T-helper 17 cell (primary cell): ENCODE data around the gene SPCS3. TPM values are rescaled to one million over a fixed set of nuclear protein-coding genes. Genes with fewer than 3 reads are reported as not detected.
"Not testable (repeated sequence)": the region's sequence is repeated elsewhere in the genome, so short reads cannot be mapped to it uniquely, and the experiment has no call there.

ENCODE experiments used
- ATAC-seq: fragments of 150-1000 bp; cut with Tn5 transposase; 2 replicates; pipeline ENCODE4 v1.10.0; 2021; ENCODE audit warnings: mild to moderate bottlenecking, moderate library complexity
- DNase-seq, 3 donors: peaks; one replicate each; pipeline versions ENCODE4 v3.0.0 to v3.0.0-alpha.2; 2020 to 2021
- H3K9me3 ChIP-seq: one replicate; pipeline ENCODE4 v1.7.0; 2013; ENCODE audit warnings: low read length, mild to moderate bottlenecking; ENCODE audit not compliant: control insufficient read depth, poor library complexity, severe bottlenecking
- H3K27ac Mint-ChIP-seq: one replicate; pipeline ENCODE4 v1.8.0; 2022; ENCODE audit warnings: mild to moderate bottlenecking, moderate library complexity, mixed read lengths
- H3K27me3 Mint-ChIP-seq: one replicate; pipeline ENCODE4 v1.8.0; 2022; ENCODE audit warnings: mixed read lengths
- H3K36me3 Mint-ChIP-seq: one replicate; pipeline ENCODE4 v1.8.0; 2022; ENCODE audit warnings: low read depth, mixed read lengths
- H3K4me1 Mint-ChIP-seq: one replicate; pipeline ENCODE4 v1.8.0; 2022; ENCODE audit warnings: mild to moderate bottlenecking, mixed read lengths
- H3K4me3 Mint-ChIP-seq: one replicate; pipeline ENCODE4 v1.8.0; 2022; ENCODE audit warnings: mild to moderate bottlenecking, moderate library complexity, mixed read lengths
- total RNA-seq, 4 donors: library from RNA in 2 of 4; stranded (reverse) in 2 of 4; gene quantifications; one replicate each; pipeline ENCODE4 v1.2.3 and lab custom pipeline; 2022 to 2026

The SPCS3 gene
- 100 to 1,000 TPM; 158 to 162 TPM for total RNA-seq
- 228 to 285 reads per million in 2 donors for total RNA-seq (lab: John Stamatoyannopoulos, UW)

GRCh38 chr4:176319704-176320339, at the start of gene SPCS3:
Gene SPCS3 (plus strand): TSS chr4:176319966. CDS start chr4:176320077, 111 bp downstream.
- ATAC-seq (peak; percentile 90), DNase-seq (peak; percentile 93 to 97 (median 95))
- H3K4me1 Mint-ChIP-seq, result peaks cover 30% of the 10 kb centered on the region

GRCh38 chr4:176270669-176271068, 49.1 kb upstream of the SPCS3 start:
- ATAC-seq, result no peak
- no peaks in the 10 kb centered on the region for H3K4me1 Mint-ChIP-seq
- H3K27ac Mint-ChIP-seq, result no peak overlapping the region
- no peak for DNase-seq
- no peaks in the 10 kb centered on the region for H3K36me3 Mint-ChIP-seq
- H3K4me3 Mint-ChIP-seq, result no peak overlapping the region
- H3K9me3 ChIP-seq, result no peaks in the 10 kb centered on the region
- peaks cover 17% of the 10 kb centered on the region for H3K27me3 Mint-ChIP-seq

More at GRCh38 chr4:176319704-176320339, at the start of gene SPCS3:
- Mint-ChIP-seq H3K36me3 (peaks cover 4% of the 10 kb centered on the region), H3K27ac (peak within 1 kb of the TSS; percentile 97), H3K4me3 (peak within 1 kb of the TSS; percentile 94), H3K27me3 (no peaks in the 10 kb centered on the region)
- no peaks in the 10 kb centered on the region for H3K9me3 ChIP-seq

GRCh38 chr4:176271749-176272148, 48.0 kb upstream of the SPCS3 start:
- no peak overlapping the region for H3K27ac Mint-ChIP-seq
- ATAC-seq, result no peak

GRCh38 chr4:176272799-176273198, 47.0 kb upstream of the SPCS3 start:
- no peaks in the 10 kb centered on the region for H3K4me1 Mint-ChIP-seq

More at GRCh38 chr4:176271749-176272148, 48.0 kb upstream of the SPCS3 start:
- DNase-seq, result no peak
- Mint-ChIP-seq H3K27me3 (peaks cover 21% of the 10 kb centered on the region), H3K4me1 (no peaks in the 10 kb centered on the region), H3K4me3 (no peak overlapping the region), H3K36me3 (no peaks in the 10 kb centered on the region)
- no peaks in the 10 kb centered on the region for H3K9me3 ChIP-seq

GRCh38 chr4:176273736-176274135, 46.0 kb upstream of the SPCS3 start:
- H3K4me1 Mint-ChIP-seq, result no peaks in the 10 kb centered on the region

More at GRCh38 chr4:176272799-176273198, 47.0 kb upstream of the SPCS3 start:
- no peaks in the 10 kb centered on the region for H3K36me3 Mint-ChIP-seq
- no peaks in the 10 kb centered on the region for H3K9me3 ChIP-seq
- no peak for DNase-seq
- no peak overlapping the region for H3K27ac Mint-ChIP-seq
- no peak for ATAC-seq
- peaks cover 31% of the 10 kb centered on the region for H3K27me3 Mint-ChIP-seq
- H3K4me3 Mint-ChIP-seq, result no peak overlapping the region

GRCh38 chr4:176274441-176274840, 45.3 kb upstream of the SPCS3 start:
- ATAC-seq (no peak), DNase-seq (no peak)
- H3K4me1 Mint-ChIP-seq, result no peaks in the 10 kb centered on the region
- H3K4me3 Mint-ChIP-seq, result no peak overlapping the region
- no peak overlapping the region for H3K27ac Mint-ChIP-seq
- no peaks in the 10 kb centered on the region for H3K9me3 ChIP-seq
- H3K27me3 Mint-ChIP-seq, result peaks cover 33% of the 10 kb centered on the region
- H3K36me3 Mint-ChIP-seq, result no peaks in the 10 kb centered on the region

More at GRCh38 chr4:176273736-176274135, 46.0 kb upstream of the SPCS3 start:
- H3K27me3 Mint-ChIP-seq, result peaks cover 33% of the 10 kb centered on the region
- ATAC-seq, result no peak
- no peak overlapping the region for H3K4me3 Mint-ChIP-seq
- H3K27ac Mint-ChIP-seq, result no peak overlapping the region
- no peak for DNase-seq
- no peaks in the 10 kb centered on the region for H3K36me3 Mint-ChIP-seq
- H3K9me3 ChIP-seq, result no peaks in the 10 kb centered on the region

GRCh38 chr4:176276710-176277109, 43.1 kb upstream of the SPCS3 start:
- Mint-ChIP-seq H3K27me3 (peaks cover 31% of the 10 kb centered on the region), H3K4me3 (no peak overlapping the region), H3K36me3 (no peaks in the 10 kb centered on the region), H3K4me1 (no peaks in the 10 kb centered on the region), H3K27ac (no peak overlapping the region)
- no peaks in the 10 kb centered on the region for H3K9me3 ChIP-seq
- DNase-seq (no peak), ATAC-seq (no peak)

GRCh38 chr4:176277162-176277904, 42.4 kb upstream of the SPCS3 start:
- Mint-ChIP-seq H3K36me3 (no peaks in the 10 kb centered on the region), H3K27me3 (peaks cover 25% of the 10 kb centered on the region), H3K4me3 (no peak overlapping the region), H3K4me1 (no peaks in the 10 kb centered on the region), H3K27ac (no peak overlapping the region)
- DNase-seq (no peak), ATAC-seq (peak; percentile 45)
- H3K9me3 ChIP-seq, result no peaks in the 10 kb centered on the region

GRCh38 chr4:176279560-176279959, 40.2 kb upstream of the SPCS3 start:
- not testable (repeated sequence) for DNase-seq, H3K9me3 ChIP-seq, H3K4me3 Mint-ChIP-seq, H3K27ac Mint-ChIP-seq, H3K4me1 Mint-ChIP-seq, H3K36me3 Mint-ChIP-seq, ATAC-seq
- H3K27me3 Mint-ChIP-seq, result peaks cover 16% of the 10 kb centered on the region

- no peak for DNase-seq
- Mint-ChIP-seq H3K36me3 (peaks cover 3% of the 10 kb centered on the region), H3K4me3 (no peak overlapping the region), H3K27me3 (peaks cover 13% of the 10 kb centered on the region), H3K4me1 (no peaks in the 10 kb centered on the region), H3K27ac (no peak overlapping the region)
- H3K9me3 ChIP-seq, result no peaks in the 10 kb centered on the region
- ATAC-seq, result no peak
Observed at GRCh38 chr4:176286728-176287127, 33.0 kb upstream of the SPCS3 start.

GRCh38 chr4:176287546-176287945, 32.2 kb upstream of the SPCS3 start:
- DNase-seq, result no peak
- H3K27ac Mint-ChIP-seq, result no peak overlapping the region

GRCh38 chr4:176288020-176288419, 31.7 kb upstream of the SPCS3 start:
- no peak for DNase-seq

More at GRCh38 chr4:176287546-176287945, 32.2 kb upstream of the SPCS3 start:
- H3K36me3 Mint-ChIP-seq, result peaks cover 3% of the 10 kb centered on the region
- H3K4me3 Mint-ChIP-seq, result no peak overlapping the region
- no peaks in the 10 kb centered on the region for H3K4me1 Mint-ChIP-seq
- no peak for ATAC-seq
- no peaks in the 10 kb centered on the region for H3K9me3 ChIP-seq
- H3K27me3 Mint-ChIP-seq, result peaks cover 13% of the 10 kb centered on the region

GRCh38 chr4:176289561-176289960, 30.2 kb upstream of the SPCS3 start:
- no peaks in the 10 kb centered on the region for H3K4me1 Mint-ChIP-seq
- H3K36me3 Mint-ChIP-seq, result peaks cover 3% of the 10 kb centered on the region
- H3K27ac Mint-ChIP-seq, result no peak overlapping the region
- H3K27me3 Mint-ChIP-seq, result peaks cover 22% of the 10 kb centered on the region
- no peaks in the 10 kb centered on the region for H3K9me3 ChIP-seq
- DNase-seq (no peak), ATAC-seq (no peak)
- no peak overlapping the region for H3K4me3 Mint-ChIP-seq

More at GRCh38 chr4:176288020-176288419, 31.7 kb upstream of the SPCS3 start:
- H3K4me1 Mint-ChIP-seq, result no peaks in the 10 kb centered on the region
- no peak for ATAC-seq
- H3K4me3 Mint-ChIP-seq, result no peak overlapping the region
- peaks cover 3% of the 10 kb centered on the region for H3K36me3 Mint-ChIP-seq
- peaks cover 18% of the 10 kb centered on the region for H3K27me3 Mint-ChIP-seq
- no peak overlapping the region for H3K27ac Mint-ChIP-seq
- no peaks in the 10 kb centered on the region for H3K9me3 ChIP-seq
